C4-2B (cell line): ENCODE data around the gene CNPY3.

Source experiments
- H3K27ac ChIP-seq: fragments of 450-650 bp; 2 replicates; pipeline ENCODE4 v1.5.1; 2017
- CTCF ChIP-seq: fragments of 450-650 bp; conservative IDR thresholded peaks from 2 replicates; pipeline ENCODE4 v1.5.1; 2017; ENCODE audit warnings: mild to moderate bottlenecking
- ZFX ChIP-seq: fragments of 450-650 bp; IDR thresholded peaks from 2 replicates; pipeline ENCODE4 v1.6.1; 2017

CNPY3 gene

GRCh38 chr6:42911171-42912021 is 17.9 kb upstream of the CNPY3 start:
- H3K27ac ChIP-seq: no peak overlapping the region
- TF ChIP-seq ZFX (no peak), CTCF (no peak)

GRCh38 chr6:42914546-42914945 is 14.7 kb upstream of the CNPY3 start:
- H3K27ac ChIP-seq: no peak overlapping the region
- TF ChIP-seq CTCF (no peak), ZFX (no peak)

GRCh38 chr6:42915732-42916131 is 13.5 kb upstream of the CNPY3 start, which contains the start of gene PTCRA:
TSS of gene PTCRA (plus strand) at chr6:42916053. CDS start at chr6:42916070, 17 bp downstream.
- no peak within 1 kb of the TSS for H3K27ac ChIP-seq
- TF ChIP-seq ZFX (no peak), CTCF (no peak)

GRCh38 chr6:42916288-42916687 is 13.0 kb upstream of the CNPY3 start:
- TF ChIP-seq CTCF (no peak), ZFX (no peak)
- no peak overlapping the region for H3K27ac ChIP-seq

GRCh38 chr6:42921801-42922200 is 7.5 kb upstream of the CNPY3 start:
- no peak overlapping the region for H3K27ac ChIP-seq
- TF ChIP-seq CTCF (no peak), ZFX (no peak)

GRCh38 chr6:42923666-42924065 is 5.6 kb upstream of the CNPY3 start:
- H3K27ac ChIP-seq: peak overlapping the region; percentile 62
- TF ChIP-seq CTCF (no peak), ZFX (no peak)

- TF ChIP-seq ZFX (no peak), CTCF (no peak)
These were observed 3.9 kb upstream of the CNPY3 start for GRCh38 chr6:42925248-42925857.

More at GRCh38 chr6:42925248-42925857, 3.9 kb upstream of the CNPY3 start:
- H3K27ac ChIP-seq: no peak overlapping the region
